Right lobe of liver (tissue), 4 donors: Measurements from ENCODE around the gene WIF1.

Experiments used
- CTCF ChIP-seq, 4 donors: fragments of 200-600 bp in 3 of 4; fragments of 450-650 bp in 1 of 4; IDR thresholded peaks; one replicate each; pipeline versions ENCODE4 v1.5.1 to v1.8.0; 2016 to 2022; ENCODE audit warnings: antibody characterized with exemption in 4 of 4, mild to moderate bottlenecking in 2 of 4
- POLR2A ChIP-seq: fragments of 450-650 bp; IDR thresholded peaks from one replicate; pipeline ENCODE4 v1.6.1; 2017; ENCODE audit warnings: antibody characterized with exemption, mild to moderate bottlenecking
- donor health status: DM: no; HTN: no; CAD: no.
- donor health status: DM: no; HTN: no; CAD: no.
- donor health status: DM: no; HTN: yes; CAD: no.

GRCh38 chr12:65125975-65126374 is 4.9 kb upstream of the WIF1 start:
- TF ChIP-seq CTCF (IDR thresholded peaks at IDR 0.05) (no peak), POLR2A (no peak)
